A549 (cell line): ENCODE measurements around the gene MAGIX. TPM values are rescaled to one million over a fixed set of nuclear protein-coding genes. Genes with fewer than 3 reads are reported as not detected.
A peak's percentile ranks its signal among the peaks of the same experiment; 100 is the strongest.

ENCODE experiments used
- ATAC-seq, 2 experiments: fragments of 200-7000 bp in 1 of 2; fragments of >200 bp in 1 of 2; cut with Nextera tagmentation in 1 of 2; cut with Tn5 transposase in 1 of 2; 3 replicates each; pipeline versions ENCODE4 v1.8.0 to v1.9.1; 2018 to 2020; ENCODE audit warnings: mild to moderate bottlenecking in 1 of 2, moderate library complexity in 1 of 2
- CTCF ChIA-PET: fragments of 300-600 bp; sonication (Branson Sonifier 250); formaldehyde crosslinking; extraction: SDS; loops from one replicate; lab custom pipeline; 2021; ENCODE audit warnings: antibody characterized with exemption, inconsistent platforms; lab: Yijun Ruan, JAX
- POLR2A ChIA-PET: fragments of 350-600 bp; formaldehyde crosslinking; extraction: SDS; loops from one replicate; lab custom pipeline; 2021; ENCODE audit warnings: antibody characterized with exemption, inconsistent platforms; lab: Yijun Ruan, JAX
- DNase-seq, 2 experiments: peaks; one replicate each; pipeline versions ENCODE4 v3.0.0 to v3.0.0-alpha.2; 2011 to 2016; ENCODE audit warnings: low read depth in 1 of 2, low spot score in 1 of 2
- FAIRE-seq: peaks from 2 replicates; lab custom pipeline; 2011; peaks lifted over from hg19 to GRCh38; lab: Jason Lieb, UNC
- H3K27ac ChIP-seq, 2 experiments: fragments of >200 bp; sonication (Bioruptor Twin); formaldehyde crosslinking; 3 replicates each; pipeline ENCODE4 v1.5.1; 2016 to 2017
- H3K4me1 ChIP-seq: fragments of >200 bp; sonication (Bioruptor Twin); formaldehyde crosslinking; 3 replicates; pipeline ENCODE4 v1.6.1; 2016
- H3K4me2 ChIP-seq: fragments of >200 bp; sonication (Bioruptor Twin); formaldehyde crosslinking; 3 replicates; pipeline ENCODE4 v1.6.1; 2016
- H3K4me3 ChIP-seq: fragments of >200 bp; sonication (Bioruptor Twin); formaldehyde crosslinking; 3 replicates; pipeline ENCODE4 v1.5.1; 2016
- H3K9me3 ChIP-seq: fragments of >200 bp; sonication (Bioruptor Twin); formaldehyde crosslinking; 3 replicates; pipeline ENCODE4 v1.6.1; 2016
- BHLHE40 ChIP-seq: IDR thresholded peaks from 2 replicates; pipeline ENCODE4 v1.6.1; 2012; ENCODE audit warnings: low read depth, low read length, inconsistent platforms
- CBX8 ChIP-seq: fragments of 200-600 bp; sonication (generic); IDR thresholded peaks from 2 replicates; pipeline ENCODE4 v1.6.1; 2016
- E2F6 ChIP-seq: IDR thresholded peaks from 2 replicates; pipeline ENCODE4 v1.6.1; 2012; ENCODE audit warnings: low read depth, borderline replicate concordance
- EHF ChIP-seq: fragments of 250-450 bp; sonication (Bioruptor Pico); IDR thresholded peaks from 2 replicates; pipeline ENCODE4 v1.5.0; 2020; ENCODE audit warnings: mild to moderate bottlenecking
- EP300 ChIP-seq, 2 experiments: fragments of >200 bp; sonication (Bioruptor Twin); formaldehyde crosslinking; IDR thresholded peaks; 2 replicates in 1 of 2; 3 replicates in 1 of 2; pipeline ENCODE4 v1.6.1; 2016 to 2017
- FOSB ChIP-seq: fragments of 250-450 bp; sonication (Bioruptor Pico); IDR thresholded peaks from 2 replicates; pipeline ENCODE4 v1.5.0; 2020; ENCODE audit warnings: mild to moderate bottlenecking, moderate library complexity
- HES2 ChIP-seq: fragments of >200 bp; sonication (Bioruptor Twin); formaldehyde crosslinking; IDR thresholded peaks from 2 replicates; pipeline ENCODE4 v1.6.1; 2016
- HMGXB4 ChIP-seq: fragments of 250-450 bp; sonication (Bioruptor Pico); IDR thresholded peaks from 2 replicates; pipeline ENCODE4 v1.5.0; 2021; ENCODE audit warnings: mild to moderate bottlenecking, moderate library complexity, borderline replicate concordance
- HOXB13 ChIP-seq: fragments of 250-450 bp; sonication (Bioruptor Pico); IDR thresholded peaks from 2 replicates; pipeline ENCODE4 v1.5.0; 2020; ENCODE audit warnings: low read depth, mild to moderate bottlenecking, moderate library complexity
- HOXB5 ChIP-seq: fragments of 250-450 bp; sonication (Bioruptor Pico); IDR thresholded peaks from 2 replicates; pipeline ENCODE4 v1.5.0; 2020; ENCODE audit warnings: mild to moderate bottlenecking, moderate library complexity
- MAFK ChIP-seq: fragments of 450-650 bp; IDR thresholded peaks from 2 replicates; pipeline ENCODE4 v1.6.1; 2014; ENCODE audit not compliant: partially characterized antibody
- MAX ChIP-seq: IDR thresholded peaks from 2 replicates; pipeline ENCODE4 v1.6.1; 2012
- MAZ ChIP-seq: fragments of 150-350 bp; IDR thresholded peaks from 2 replicates; pipeline ENCODE4 v1.6.1; 2014; ENCODE audit warnings: antibody characterized with exemption, low read depth, low read length, borderline replicate concordance
- MYC ChIP-seq: IDR thresholded peaks from 2 replicates; pipeline ENCODE4 v1.6.1; 2012; ENCODE audit warnings: mild to moderate bottlenecking, inconsistent platforms, low read length, improper control_type of control experiment, borderline replicate concordance
- PBX3 ChIP-seq: IDR thresholded peaks from 2 replicates; pipeline ENCODE4 v1.6.1; 2012
- RCOR1 ChIP-seq: fragments of 150-350 bp; IDR thresholded peaks from 2 replicates; pipeline ENCODE4 v1.6.1; 2014; ENCODE audit warnings: antibody characterized with exemption, low read length, low read depth
- REST ChIP-seq: fragments of 200-600 bp; sonication (generic); IDR thresholded peaks from 2 replicates; pipeline ENCODE4 v1.6.1; 2016; ENCODE audit warnings: antibody characterized with exemption, mild to moderate bottlenecking, moderate library complexity
- RNF2 ChIP-seq: fragments of 200-600 bp; sonication (generic); IDR thresholded peaks from 2 replicates; pipeline ENCODE4 v1.6.1; 2016; ENCODE audit warnings: low read depth, mild to moderate bottlenecking, antibody characterized with exemption, moderate library complexity, borderline replicate concordance
- SMC3 ChIP-seq: fragments of >200 bp; sonication (Bioruptor Twin); formaldehyde crosslinking; IDR thresholded peaks from 3 replicates; pipeline ENCODE4 v1.6.1; 2018; ENCODE audit warnings: inconsistent platforms
- ZFP36 ChIP-seq: fragments of 450-650 bp; IDR thresholded peaks from 2 replicates; pipeline ENCODE4 v1.6.1; 2014; ENCODE audit warnings: borderline replicate concordance; ENCODE audit not compliant: partially characterized antibody
- ZSCAN20 ChIP-seq: fragments of 250-450 bp; sonication (Bioruptor Pico); IDR thresholded peaks from 2 replicates; pipeline ENCODE4 v1.8.0; 2022; ENCODE audit warnings: mild to moderate bottlenecking, moderate library complexity
- WGBS: methylation state at CpG from one replicate; pipeline ENCODE4 v1.1.6; 2017; ENCODE audit errors: missing lambda C conversion rate; 5-methylcytosine and 5-hydroxymethylcytosine counted together
- polyA plus RNA-seq, 4 experiments: library from polyadenylated mRNA; depleted of rRNA in 3 of 4; stranded (reverse); fragments of >200 nt; fragmentation: RNase III in 1 of 4; extraction: RNeasy Plus Mini Kit Qiagen cat#74134 plus additional on column Dnase treatment in 1 of 4; gene quantifications; 2 replicates in 3 of 4; 3 replicates in 1 of 4; pipeline ENCODE4 v1.2.3, GENCODE V29; 2011 to 2017

The MAGIX gene
- polyA plus RNA-seq, 2 of the 4 experiments (the other 2 are of a cell fraction) = 1.1 to 2.2 TPM

GRCh38 chrX:49198540-49199314, 36.2 kb downstream of the MAGIX start:
- H3K4me3 ChIP-seq = no peak overlapping the region
- H3K4me1 ChIP-seq = peaks cover 9% of the 10 kb centered on the region; the same call in 1 of the 3 replicates
- WGBS = 20% methylated on average over 8 of the region's 12 CpGs
- ChIA-PET CTCF (no interaction called here), POLR2A (no interaction called here)
- FAIRE-seq (no peak), ATAC-seq (no peak), DNase-seq (no peak)
- H3K4me2 ChIP-seq = peak overlapping the region; percentile 70; the same call in 2 of the 3 replicates
- H3K9me3 ChIP-seq = no peaks in the 10 kb centered on the region
- TF ChIP-seq ZFP36 (no peak), HOXB13 (CRISPR knock-in tag) (no peak)
- no peak overlapping the region for H3K27ac ChIP-seq

GRCh38 chrX:49199315-49199595, 36.7 kb downstream of the MAGIX start:
- no peak for FAIRE-seq

GRCh38 chrX:49199906-49200771, 37.6 kb downstream of the MAGIX start, which contains the start of gene SYP:
TSS of gene SYP (minus strand) at chrX:49200193. CDS start at chrX:49200186, 7 bp downstream.
- CTCF ChIA-PET = no interaction called here
- H3K4me2 ChIP-seq = peak within 1 kb of the TSS; percentile 70
- peak within 1 kb of the TSS; percentile 42 for H3K4me3 ChIP-seq
- 11% methylated on average over 7 of the region's 61 CpGs for WGBS
- POLR2A ChIA-PET = interaction anchor here (0.7 to 1.3 kb wide), 2 partner anchors 9 to 69 kb away, joined by 4 to 5 read pairs; no protein-coding TSS in a partner anchor
- peak; percentile 83 for FAIRE-seq
- peak within 1 kb of the TSS; percentile 55 to 81 for H3K27ac ChIP-seq
- peaks cover 9% of the 10 kb centered on the region; the same call in 1 of the 3 replicates for H3K4me1 ChIP-seq
- peak; percentile 94 to 97 for ATAC-seq
- H3K9me3 ChIP-seq = no peaks in the 10 kb centered on the region
- DNase-seq = peak; percentile 81 to 91
- TF ChIP-seq RCOR1 (no peak), FOSB (no peak), ZSCAN20 (CRISPR knock-in tag) (no peak), EHF (CRISPR knock-in tag) (peak; percentile 59; the same call in 1 of the 2 replicates), MAX (peak; percentile 88), PBX3 (no peak), E2F6 (peak; percentile 86), CBX8 (no peak), MAZ (no peak), HMGXB4 (CRISPR knock-in tag) (no peak), HES2 (no peak), SMC3 (no peak)

More at GRCh38 chrX:49199315-49199595, 36.7 kb downstream of the MAGIX start:
- no peak for TF ChIP-seq RNF2
- no peak for TF ChIP-seq BHLHE40
- no peak for TF ChIP-seq MYC
- TF ChIP-seq HOXB5 (CRISPR knock-in tag) = no peak
- no peak for TF ChIP-seq MAFK
- TF ChIP-seq EP300 (IDR thresholded peaks at IDR 0.05) = no peak
- TF ChIP-seq REST = no peak
- TF ChIP-seq CBX8 = no peak
- TF ChIP-seq, all 56 proteins: peak for 0
- H3K27ac ChIP-seq = no peak overlapping the region; a peak in 1 of 6 replicates
- ATAC-seq (no peak), DNase-seq (no peak)
- H3K4me2 ChIP-seq = peak overlapping the region; percentile 70
- POLR2A ChIA-PET = no interaction called here
- H3K4me1 ChIP-seq = peaks cover 9% of the 10 kb centered on the region; the same call in 1 of the 3 replicates
- CTCF ChIA-PET = no interaction called here
- H3K4me3 ChIP-seq = peak overlapping the region; percentile 42; the same call in 2 of the 3 replicates
- WGBS = 16% methylated on average over 9 of the region's 11 CpGs
- no peaks in the 10 kb centered on the region for H3K9me3 ChIP-seq
